ENCODE data around the gene GHRHR. TPM values are rescaled to one million over a fixed set of nuclear protein-coding genes. Genes with fewer than 3 reads are reported as not detected.

Gene GHRHR
- total RNA-seq, 1 experiment from 2014 or later, result not detected

DNA sequence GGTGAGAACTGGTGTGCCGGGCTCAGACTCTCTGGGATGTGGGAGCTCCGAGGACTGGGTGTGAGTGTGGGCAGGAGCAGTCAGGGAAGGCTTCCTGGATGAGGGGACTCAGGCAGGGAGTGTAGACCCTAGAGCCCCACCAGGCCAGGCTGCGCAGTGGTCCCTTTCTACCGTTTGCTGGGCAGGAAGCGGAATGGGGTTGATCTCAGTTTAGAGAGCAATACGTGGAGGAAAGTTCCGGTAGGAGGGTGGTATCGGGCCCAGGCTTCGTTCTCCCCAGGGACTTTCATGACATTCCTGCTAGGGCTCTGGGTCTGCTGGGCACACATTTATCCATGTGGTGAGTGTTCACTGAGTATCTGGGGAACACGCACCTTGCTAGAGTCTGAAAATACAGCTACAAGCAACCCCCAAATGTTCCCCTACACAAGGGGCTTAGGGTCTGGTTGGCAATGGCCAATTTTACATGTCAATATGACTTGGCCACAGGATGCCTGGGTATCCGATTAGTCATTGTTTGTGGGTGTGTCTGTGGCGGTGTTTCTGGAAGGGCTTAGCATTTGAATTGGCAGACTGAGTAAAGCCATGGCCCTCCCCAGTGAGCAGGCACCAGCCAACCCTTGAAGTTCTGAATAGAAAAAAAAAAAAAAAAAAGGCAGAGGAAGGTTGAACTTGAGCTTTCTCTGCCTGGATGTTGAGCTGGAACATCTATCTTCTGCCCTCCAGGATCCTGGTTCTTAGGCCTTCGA lies 20.8 kb downstream of the GHRHR start:
- DNase-seq (ENCODE audit: low spot score), result no peak

DNA sequence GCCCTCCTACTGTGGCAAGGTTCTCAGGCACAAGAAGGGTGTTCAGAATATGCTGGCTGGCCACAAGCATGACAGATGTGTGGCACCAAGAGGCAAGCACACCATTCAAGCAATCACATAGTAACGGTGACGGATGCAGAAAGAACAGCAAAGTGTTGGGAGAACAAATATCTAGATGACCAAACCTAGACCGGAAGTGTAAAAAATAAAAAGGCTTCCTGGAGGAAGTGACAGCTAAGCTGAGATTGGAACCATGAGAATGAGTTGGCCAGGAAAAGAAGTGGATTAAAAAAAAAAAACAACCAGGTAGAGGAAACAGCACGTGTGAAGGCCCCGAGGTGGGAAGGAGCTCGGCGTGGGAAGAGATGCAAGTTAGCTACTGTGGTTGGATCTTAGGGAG lies 22.0 kb downstream of the GHRHR start:
- DNase-seq (ENCODE audit: low spot score), result no peak

DNA sequence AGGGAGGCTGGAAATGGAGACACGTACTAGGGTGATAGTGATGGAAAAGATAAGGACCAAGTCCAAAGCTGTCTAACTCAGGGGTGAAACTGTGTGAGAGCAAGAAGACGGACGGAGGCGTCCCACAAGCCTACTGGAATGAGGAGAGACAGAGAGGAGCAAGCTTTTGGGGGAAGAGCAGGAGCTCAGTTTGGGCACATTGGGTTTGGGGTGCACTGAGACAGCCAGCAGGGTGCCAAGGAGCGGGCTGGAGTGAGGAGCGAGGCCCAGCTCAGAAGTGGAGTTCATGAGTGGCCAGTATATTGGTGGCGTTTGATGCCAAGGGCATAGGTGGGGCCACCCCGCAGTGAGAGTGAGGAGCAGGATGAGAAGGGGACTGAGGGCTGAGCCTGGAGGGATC lies 22.6 kb downstream of the GHRHR start:
- DNase-seq (ENCODE audit: low spot score), result no peak

DNA sequence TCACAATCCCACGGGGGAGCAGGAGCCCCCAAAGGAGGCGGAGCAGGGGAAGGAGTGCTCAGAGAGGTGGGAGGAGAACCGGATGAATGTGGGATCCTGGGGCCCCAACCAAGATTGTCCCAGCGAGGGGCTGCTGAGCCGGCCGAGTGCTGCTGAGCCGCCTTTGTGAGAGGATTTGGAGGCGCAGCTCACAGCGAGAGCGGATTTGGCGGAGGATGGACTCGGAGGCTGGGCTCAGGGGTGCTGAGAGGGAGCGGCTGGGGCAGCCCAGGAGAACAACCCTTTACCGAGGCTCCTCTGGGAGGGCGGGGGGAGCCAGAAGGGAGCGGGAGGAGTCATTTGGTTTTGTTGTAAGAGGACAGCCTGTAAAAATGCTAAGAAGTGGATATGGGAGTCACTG lies 23.0 kb downstream of the GHRHR start:
- DNase-seq (ENCODE audit: low spot score), result no peak

DNA sequence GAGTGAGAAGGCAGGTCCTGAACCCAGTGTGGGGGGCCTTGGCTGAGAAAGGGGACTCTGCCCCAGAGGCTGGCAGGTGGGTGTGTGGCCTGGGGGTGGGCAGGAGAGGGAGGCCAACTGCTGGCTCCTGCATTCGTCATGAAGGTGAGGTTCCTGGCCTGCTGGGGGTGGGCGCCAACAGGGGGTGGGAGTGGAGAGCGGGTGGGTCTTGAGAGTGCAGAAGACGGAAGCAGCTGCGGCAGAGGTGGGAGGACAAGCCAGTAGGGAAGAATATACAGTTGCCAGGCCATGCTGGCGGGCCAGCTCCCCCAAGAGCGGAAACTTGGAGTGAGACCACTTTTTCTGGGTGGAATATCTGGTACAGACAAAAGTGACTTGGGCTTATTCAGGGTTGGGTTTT lies 23.4 kb downstream of the GHRHR start:
- no peak for DNase-seq (ENCODE audit: low spot score)

DNA sequence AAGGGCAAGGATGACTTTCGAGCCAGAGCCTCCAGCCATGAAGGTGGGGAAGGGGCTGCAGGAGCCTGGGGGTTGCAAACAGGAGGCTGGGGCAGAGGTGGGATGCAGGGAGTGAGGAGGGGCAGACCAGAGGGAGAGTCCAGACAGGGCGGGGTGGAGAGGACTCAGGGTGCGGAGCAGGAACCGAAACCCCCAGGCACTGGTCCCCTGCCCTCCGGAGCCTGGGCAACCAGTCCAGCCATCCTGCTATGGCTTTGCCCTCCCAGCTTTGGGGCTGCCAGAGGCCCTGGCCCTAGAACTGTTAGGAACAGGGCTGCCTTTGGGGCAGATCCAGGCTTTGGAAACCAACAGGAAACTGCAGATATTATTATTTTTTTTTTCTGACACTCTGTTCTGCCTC lies 24.2 kb downstream of the GHRHR start:
- DNase-seq (ENCODE audit: low spot score), result no peak

DNA sequence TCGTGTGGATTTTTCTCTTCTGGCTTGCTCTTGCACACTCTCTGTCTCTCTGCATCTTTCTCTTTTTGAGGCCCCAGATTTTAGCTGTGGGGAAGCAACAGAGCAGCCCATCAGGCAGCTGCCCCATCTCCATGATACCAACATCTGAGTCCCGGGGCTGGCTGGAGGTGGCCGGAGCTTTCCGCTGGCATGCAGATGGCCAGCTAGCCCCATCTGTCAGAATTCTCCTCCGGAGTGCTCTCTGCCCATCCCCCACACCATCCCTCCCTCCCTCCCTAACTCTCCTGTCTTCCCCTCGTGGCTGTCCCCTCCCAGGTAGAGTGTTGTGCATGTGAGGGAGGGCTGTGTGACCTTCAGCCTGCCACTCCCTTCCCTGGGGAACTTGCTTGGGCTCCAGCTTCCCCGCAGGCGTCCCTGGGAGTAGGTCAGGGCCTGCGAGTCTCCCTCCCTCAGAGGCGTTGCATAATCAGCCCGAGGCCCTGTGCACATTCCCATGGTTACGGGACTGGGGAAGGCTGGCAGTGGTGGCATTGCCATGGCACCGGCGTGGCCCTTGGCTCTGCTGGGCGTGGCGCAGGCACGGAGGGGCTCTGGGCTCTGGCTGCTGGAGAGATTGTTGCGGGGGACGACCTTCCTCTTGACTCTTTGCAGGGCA lies 24.7 kb downstream of the GHRHR start:
- no peak for DNase-seq (ENCODE audit: low spot score)

DNA sequence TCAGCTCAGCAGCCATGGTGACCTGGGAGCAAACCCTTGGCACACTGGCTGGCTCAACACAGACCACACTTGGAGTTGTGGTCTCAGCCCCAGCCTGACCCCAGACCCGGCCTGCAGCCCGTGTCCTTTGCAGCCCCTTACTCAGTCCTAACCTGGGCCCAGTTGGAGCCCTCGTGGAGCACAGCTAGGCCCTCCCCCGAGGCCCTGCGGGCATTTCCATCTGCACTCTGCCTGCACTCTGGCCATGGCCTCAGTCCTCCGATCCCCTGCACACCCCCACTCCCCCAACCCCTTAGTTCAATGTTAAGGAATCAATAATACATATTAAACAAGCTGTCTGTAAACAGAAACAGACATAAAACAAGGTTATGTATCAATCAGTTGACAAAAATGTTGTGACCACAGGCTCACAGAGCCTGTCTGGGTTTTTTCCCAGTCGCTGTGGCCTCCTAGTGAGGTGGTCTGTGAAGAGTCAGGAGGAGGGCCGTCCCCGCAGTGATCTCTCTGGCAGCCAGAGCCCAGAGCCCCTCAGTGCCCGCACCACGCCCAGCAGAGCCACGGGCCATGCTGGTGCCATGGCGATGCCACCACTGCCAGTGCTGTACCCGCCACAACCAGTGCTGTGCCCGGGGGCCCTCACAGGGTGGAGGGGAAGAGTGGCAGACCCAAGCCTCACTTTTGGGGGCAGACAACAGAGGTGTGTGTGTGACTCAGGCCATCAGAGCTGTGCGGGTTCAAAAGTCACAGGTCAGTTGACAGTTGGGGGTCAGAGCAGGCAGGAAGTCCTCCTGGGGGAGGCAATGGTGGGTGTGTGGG lies 25.5 kb downstream of the GHRHR start:
- DNase-seq (ENCODE audit: low spot score), result no peak

DNA sequence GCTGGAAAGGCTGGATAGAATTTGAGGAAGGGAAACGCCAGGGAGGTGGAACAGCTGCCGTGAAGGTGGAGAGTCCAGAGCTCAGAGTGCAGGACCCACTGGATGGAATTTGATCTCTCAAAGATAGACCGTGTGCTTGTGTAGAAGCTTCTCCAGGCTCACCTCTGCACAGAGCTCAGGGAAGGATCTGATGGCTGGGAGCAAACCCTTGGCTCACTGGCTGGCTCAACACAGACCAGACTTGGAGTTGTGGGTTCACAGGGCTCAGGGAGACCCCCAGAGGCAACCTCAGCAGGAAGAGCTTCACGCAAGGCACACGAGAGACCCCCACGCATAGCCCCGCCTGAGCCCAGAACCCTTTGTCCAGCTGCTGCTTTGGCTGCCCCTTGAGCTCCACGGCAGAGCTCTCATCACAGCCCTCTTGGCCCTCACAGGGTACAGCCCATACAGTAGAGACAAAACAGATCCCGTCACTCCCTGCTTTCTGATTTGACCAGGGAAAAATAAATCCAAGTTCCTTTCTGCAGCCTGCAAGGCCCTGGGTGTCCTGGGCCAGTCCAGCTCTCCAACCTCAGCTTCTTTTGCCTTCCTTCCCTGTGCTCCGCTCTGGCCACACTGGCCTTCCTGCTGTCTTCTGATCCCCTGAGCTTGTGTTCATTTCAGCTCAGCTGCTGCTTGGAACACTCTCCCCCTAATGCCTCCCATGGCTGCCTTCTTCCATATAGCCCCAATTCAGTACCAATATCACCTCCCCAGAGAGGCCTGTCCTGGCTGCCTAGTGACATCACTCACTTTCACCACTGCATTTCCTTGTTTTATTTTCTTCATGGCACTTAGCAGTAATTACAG lies 26.3 kb downstream of the GHRHR start:
- DNase-seq (ENCODE audit: low spot score), result no peak

DNA sequence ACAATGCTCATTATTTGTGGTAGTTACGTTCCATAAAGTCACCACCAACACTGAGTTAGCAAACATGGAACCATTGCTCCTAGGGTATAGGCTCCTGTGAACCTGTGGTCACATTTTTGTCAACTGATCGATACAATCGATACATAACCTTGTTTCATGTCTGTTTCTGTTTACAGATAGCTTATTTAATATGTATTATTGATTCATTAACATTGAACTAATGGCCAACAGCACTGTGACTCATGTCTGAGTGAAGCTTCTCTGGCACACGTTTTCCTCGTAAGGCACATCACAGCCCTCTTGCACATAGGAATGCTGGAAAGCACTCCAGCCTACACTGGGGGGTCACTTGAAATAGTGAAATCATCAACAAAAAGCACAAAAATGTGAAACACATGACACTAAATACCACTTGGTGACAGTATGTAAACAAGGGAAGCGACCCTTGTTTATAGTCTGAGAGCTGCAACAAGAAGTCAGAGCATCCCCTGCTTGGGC lies 27.0 kb downstream of the GHRHR start:
- no peak for DNase-seq (ENCODE audit: low spot score)

DNA sequence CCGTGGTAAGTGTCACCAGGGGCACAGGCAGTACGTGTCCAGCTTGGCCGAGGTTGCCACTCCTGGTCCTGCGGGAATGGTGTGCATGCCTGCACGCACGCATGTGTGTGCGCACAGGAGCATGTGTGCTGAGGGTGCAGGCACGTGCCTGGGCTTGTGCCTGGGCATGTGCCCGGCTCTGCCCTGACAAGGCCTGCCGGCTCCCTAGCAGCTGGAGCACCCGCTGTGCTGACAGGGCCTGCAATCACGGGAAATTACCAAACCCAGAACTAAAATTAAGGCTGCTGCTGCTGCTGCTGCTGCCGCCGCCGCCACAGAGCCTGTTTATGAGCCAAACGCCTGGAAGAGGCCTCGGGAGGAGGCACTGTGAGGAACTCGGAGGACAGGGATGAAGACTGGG lies 28.7 kb downstream of the GHRHR start:
- DNase-seq (ENCODE audit: low spot score), result no peak

DNA sequence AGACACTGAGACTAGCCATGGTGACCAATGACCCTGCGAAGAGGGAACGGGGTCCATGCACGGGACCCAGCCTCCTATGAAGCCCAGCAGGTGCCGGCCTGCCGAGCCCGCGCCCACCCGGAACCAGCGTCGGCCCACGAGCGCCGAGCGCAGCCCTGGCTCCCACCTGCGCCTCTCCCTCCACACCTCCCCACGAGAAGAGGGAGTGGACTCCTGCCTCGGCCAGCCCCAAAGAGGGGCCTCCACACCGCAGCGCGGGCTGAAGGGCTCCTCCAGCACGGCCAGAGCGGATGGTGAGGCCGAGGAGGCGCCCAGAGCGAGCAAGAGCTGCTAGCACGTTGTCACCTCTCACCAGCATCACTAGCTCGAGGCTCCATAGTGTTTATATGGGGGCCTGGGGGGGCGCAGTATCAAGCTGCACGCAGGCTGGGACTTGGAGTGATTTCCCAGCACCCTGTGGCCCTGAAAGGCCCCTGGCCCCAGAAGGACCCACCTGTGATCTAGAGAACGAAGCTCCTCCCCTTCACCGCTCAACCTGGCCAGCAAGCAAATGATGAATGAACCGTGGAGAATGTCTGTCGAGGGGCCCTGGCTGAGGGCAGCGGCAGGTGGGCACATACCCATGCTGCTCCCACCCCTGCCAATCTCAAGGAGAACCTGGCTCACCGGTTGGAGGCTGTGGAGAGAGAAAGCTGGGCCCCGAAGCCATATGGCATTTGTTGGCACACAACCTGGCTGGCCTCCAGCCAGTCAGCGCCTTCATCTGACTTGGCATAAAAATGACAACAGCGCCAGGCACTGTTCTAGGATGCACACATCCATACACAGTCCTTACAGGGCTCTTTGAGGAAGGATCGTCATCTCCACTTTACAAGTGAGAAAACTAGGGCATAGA lies 30.7 kb downstream of the GHRHR start:
- no peak for DNase-seq (ENCODE audit: low spot score)

DNA sequence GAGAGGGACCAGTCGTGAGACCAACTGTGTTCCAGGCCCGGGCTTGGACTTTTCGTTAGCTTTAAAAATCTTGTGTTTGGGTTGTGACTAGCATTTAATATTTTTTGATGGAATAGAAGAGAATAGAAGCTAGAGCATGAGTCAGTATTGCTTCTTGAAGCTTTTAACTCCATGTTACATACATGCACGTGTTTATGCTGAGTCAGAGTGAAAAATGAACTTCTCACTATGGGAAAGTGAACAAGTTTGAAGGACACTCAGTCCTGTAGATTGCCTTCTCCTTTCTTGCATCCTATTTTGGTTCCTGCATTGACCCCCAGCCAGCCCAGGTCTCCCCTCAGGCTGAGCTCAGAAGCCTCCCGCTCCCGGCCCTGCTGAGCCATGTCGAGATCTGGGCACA lies 31.8 kb downstream of the GHRHR start:
- DNase-seq (ENCODE audit: low spot score), result no peak

DNA sequence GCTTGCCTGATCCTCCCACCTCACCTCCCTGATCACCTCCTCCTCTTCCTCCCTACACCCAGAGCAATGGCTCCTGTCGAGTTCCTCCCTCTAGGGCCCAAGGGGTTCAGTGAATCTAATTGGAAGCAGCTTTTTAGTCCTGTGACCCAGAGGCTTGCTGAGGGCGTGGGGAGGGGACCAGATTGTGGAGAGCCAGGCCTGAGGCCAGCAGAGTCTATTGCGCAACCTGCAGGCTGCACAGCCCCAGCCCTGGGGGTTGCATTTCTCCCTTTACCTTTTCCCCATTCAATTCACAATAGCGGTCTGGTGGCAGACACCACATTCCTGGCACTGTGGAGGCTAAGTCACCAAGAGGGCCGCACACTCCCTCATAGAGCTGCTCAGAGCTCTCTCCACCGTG lies 32.5 kb downstream of the GHRHR start:
- DNase-seq (ENCODE audit: low spot score), result no peak

DNA sequence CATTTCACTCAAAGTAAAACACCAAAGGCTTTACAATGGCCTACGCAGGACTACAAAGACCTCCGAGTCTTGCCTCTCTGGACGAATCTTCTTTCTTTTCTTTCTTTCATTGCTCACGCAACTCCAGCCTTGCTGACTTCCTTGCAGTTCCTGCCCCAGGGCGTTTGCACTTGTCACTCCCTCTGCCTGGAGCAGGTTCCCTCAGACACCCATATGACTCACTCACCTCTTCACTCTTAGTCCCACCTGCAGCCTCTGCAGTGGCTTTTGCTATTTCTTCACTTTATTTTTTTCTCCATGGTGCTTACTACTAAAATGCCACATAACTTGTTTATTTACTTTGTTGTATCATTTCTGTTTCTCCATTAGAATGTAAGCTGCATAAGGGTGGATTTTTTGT lies 33.1 kb downstream of the GHRHR start:
- DNase-seq (ENCODE audit: low spot score), result no peak

DNA sequence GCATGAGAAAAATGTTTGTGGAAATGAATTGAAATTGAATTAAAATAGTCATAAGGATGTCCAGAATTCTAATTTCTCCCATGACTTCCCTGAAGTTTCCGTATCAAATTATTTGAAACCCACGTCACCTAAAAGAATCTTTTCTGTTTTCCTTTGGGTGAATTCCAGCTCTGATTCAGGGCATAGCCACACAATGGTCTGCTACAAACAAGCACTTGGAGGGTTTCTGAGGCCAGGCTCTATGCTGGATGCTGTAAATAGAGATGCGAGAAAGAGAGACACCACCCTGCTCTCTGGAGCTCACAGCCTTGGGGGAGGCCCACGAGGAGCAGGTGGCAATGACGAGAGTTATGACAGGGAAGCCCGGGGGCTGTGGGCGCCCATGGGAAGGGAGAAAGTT lies 33.6 kb downstream of the GHRHR start:
- DNase-seq (ENCODE audit: low spot score), result no peak

DNA sequence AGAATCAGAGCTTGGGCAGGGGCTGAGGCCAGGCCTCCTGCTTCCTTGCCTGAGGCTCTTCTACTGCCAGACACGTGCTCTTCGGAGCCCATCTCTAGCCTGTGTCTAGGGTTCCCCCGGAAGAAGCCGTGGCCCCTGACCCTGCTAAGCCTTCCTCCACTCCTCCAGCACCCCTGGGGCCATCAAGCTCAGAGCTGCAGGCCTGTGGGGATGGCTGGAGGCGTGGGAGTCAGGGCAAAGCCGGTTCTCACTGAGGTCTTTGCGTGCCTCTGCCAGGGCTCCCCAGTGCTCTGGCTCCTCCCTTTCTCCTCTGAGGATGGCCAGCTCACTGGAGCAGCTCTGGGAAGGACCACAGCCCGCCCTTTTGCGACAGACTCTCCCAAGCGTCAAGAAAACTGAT lies 34.4 kb downstream of the GHRHR start:
- no peak for DNase-seq (ENCODE audit: low spot score)

DNA sequence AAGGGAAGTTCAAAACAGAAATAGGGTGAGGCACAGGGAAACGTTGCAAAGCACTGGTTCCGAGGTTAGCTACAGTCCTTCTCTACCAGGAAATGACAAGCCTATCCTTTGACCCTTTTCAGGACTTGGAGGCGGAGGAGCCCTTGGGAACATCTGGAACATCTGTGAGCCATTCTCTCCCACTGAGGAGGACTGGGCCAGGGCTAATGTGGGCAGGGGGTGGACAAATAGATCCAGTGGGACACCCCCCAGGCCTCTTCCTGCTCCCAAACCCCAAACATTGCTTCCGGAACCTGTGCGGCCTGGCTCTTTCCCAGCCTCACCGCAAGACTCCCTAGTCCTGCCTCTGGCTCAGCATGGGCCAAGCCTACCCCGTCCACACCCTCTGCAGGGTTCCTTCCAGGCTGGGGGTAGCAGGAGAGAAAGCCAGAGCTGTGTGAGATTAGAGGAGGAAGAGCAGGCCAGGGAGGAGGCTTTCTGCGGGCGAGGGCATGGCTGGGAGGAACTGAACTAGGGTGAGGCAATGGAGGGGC lies 36.5 kb downstream of the GHRHR start:
- DNase-seq (ENCODE audit: low spot score), result no peak

DNA sequence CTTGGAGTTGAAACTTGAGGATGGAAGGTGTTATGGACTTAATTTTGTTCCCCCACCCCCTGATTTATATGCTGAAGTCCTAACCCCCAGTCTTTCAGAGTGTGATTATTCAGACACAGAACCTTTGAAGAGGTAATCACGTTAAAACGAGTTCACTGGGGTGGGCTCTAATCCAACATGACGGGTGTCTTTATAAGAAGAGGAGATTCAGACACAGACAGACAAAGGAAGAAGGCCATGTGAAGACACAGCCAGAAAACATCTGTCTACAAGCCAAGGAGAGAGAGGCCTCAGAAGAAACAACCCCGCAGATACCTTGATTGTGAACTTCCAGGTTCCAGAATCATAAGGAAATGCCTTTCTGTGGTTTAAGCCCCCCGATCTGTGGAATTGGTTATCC lies 37.0 kb downstream of the GHRHR start:
- DNase-seq (ENCODE audit: low spot score), result no peak

DNA sequence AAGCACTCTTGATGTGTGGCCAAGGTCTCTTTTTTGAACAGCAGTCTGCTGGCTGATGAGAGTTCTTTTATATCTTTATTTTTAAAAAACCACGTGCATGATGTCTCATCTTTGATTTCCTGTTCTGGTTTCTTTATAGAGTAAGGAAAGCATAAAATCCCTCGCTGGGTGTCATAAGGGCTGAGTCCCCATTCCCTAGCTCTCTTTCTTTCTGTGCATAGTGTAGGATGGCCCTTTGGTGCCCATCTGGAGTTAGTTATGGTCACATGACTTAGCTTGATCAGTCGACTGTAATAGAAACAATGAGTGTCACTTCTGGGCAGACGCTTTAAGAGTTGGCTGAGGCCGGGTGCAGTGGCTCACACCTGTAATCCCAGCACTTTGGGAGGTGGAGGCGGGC lies 38.5 kb downstream of the GHRHR start:
- no peak for DNase-seq (ENCODE audit: low spot score)
